Right atrium auricular region (tissue), 2 donors: ENCODE results near the gene MAFG. TPM values are rescaled to one million over a fixed set of nuclear protein-coding genes. Genes with fewer than 3 reads are reported as not detected.
A peak's percentile ranks its signal among the peaks of the same experiment; 100 is the strongest.

Source experiments
- DNase-seq: peaks from one replicate; pipeline ENCODE4 v3.0.0-alpha.2; 2019; ENCODE audit warnings: low spot score
- H3K27ac ChIP-seq, 2 donors: fragments of 200-600 bp; sonication (generic); 1 replicate in 1 of 2; 2 replicates in 1 of 2; pipeline ENCODE4 v1.5.1; 2016 to 2019
- H3K27me3 ChIP-seq, 2 donors: fragments of 200-600 bp; sonication (generic); one replicate each; pipeline versions ENCODE4 v1.5.1 to v1.6.0; 2017 to 2019
- H3K36me3 ChIP-seq: fragments of 200-600 bp; sonication (generic); one replicate; pipeline ENCODE4 v1.5.1; 2016
- H3K4me1 ChIP-seq, 2 donors: fragments of 200-600 bp; sonication (generic); one replicate each; pipeline versions ENCODE4 v1.5.1 to v1.6.0; 2017 to 2019
- H3K4me3 ChIP-seq, 2 donors: fragments of 200-600 bp; sonication (generic); 1 replicate in 1 of 2; 2 replicates in 1 of 2; pipeline ENCODE4 v1.5.1; 2017 to 2019; ENCODE audit warnings: mild to moderate bottlenecking in 1 of 2, moderate library complexity in 1 of 2
- H3K9me3 ChIP-seq, 2 donors: fragments of 200-600 bp; sonication (generic); one replicate each; pipeline ENCODE4 v1.5.1; 2019
- total RNA-seq, 2 donors: library from RNA; depleted of rRNA; stranded (reverse); fragments of >200 nt; gene quantifications; one replicate each; pipeline ENCODE4 v1.1.0, GENCODE V29; 2016
- TF ChIP-seq, protein P1 (sequence below), 2 donors: fragments of 200-600 bp; sonication (generic); IDR thresholded peaks; one replicate each; pipeline ENCODE4 v1.5.1; 2019; ENCODE audit warnings: antibody characterized with exemption in 2 of 2

Gene MAFG
- total RNA-seq, 2 donors from 2014 or later: 21.8 to 26.5 TPM

DNA sequence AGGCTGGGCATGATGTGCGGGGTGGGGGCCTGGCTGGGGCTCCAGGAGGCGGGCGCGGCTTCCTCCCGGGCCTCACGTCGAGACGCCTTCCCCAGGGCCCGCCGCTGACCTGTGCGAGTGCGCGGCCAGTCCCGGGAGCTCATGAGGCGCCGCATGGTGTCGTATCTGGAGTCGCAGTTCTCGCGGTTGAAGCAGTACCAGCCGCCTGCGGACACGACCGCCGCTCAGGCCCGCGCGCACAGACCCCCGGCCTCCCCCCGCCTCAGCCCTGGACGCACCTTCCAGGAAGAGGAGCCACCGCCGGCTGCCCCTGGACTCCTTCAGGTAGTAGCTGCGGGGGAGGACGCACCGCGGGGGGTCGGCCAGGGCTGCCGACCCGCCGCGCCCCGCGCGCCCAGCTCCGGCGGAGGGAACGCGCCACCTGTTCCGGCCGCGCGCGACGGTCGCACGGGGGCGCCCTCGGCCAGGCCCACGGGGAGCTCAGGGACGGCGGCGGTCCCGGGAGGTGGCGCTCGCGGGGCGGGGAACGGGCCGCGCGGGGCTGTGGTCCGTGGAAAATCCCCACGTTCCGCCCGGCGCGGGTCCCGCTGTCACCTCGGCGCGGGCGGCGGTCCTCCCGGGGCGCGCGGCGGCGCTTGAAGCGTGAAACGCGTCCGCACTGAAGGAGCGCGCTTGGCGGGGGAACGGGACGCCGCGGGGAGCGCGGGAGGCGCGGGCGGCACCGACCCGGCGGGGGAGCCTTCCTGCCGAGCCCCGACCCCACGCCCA, 32.0 kb upstream of the MAFG start:
- Histone ChIP-seq H3K4me3 (peak overlapping the region; percentile 21 to 49), H3K36me3 (no peaks in the 10 kb centered on the region), H3K27ac (no peak overlapping the region), H3K9me3 (no peaks in the 10 kb centered on the region), H3K4me1 (peaks cover 0 to 23% of the 10 kb centered on the region in 2 donors), H3K27me3 (peaks cover 11 to 34% of the 10 kb centered on the region in 2 donors)
- DNase-seq: no peak
- TF ChIP-seq, protein P1, sequence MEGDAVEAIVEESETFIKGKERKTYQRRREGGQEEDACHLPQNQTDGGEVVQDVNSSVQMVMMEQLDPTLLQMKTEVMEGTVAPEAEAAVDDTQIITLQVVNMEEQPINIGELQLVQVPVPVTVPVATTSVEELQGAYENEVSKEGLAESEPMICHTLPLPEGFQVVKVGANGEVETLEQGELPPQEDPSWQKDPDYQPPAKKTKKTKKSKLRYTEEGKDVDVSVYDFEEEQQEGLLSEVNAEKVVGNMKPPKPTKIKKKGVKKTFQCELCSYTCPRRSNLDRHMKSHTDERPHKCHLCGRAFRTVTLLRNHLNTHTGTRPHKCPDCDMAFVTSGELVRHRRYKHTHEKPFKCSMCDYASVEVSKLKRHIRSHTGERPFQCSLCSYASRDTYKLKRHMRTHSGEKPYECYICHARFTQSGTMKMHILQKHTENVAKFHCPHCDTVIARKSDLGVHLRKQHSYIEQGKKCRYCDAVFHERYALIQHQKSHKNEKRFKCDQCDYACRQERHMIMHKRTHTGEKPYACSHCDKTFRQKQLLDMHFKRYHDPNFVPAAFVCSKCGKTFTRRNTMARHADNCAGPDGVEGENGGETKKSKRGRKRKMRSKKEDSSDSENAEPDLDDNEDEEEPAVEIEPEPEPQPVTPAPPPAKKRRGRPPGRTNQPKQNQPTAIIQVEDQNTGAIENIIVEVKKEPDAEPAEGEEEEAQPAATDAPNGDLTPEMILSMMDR (IDR thresholded peaks at IDR 0.05): peak; percentile 83 to 89

DNA sequence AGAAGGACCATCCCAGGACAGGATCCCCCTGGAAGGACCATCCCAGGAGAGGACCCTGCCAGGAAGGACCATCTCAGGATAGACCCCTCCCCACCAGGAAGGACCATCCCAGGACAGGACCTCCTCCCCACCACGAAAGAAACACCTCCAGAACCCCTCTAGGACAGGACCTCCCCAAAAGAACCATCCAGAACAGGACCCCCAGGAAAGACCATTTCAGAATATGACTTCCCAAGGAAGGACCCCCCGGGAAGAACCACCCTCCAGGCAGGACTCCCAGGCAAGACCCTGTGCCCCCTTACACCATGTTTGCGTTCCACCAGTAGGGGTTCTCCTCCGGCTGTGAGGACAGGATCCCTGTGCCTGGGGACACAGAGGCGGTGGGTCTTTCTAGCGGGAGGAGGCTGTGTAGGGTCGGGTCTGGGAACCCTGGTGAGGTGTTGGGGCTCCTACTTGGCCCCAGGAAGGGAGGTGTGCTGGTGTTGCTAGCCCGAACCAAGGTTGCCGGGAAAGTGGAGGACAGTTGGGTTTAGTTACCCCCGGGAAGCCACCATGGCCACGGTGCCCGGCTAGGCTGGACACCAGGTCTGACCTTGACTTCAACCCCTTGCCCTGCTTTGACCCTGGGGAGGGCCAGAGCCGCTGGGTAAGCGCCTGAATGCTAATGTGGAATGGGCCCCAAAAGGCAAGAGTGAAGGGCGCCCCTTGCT, 31.3 kb upstream of the MAFG start:
- no peak overlapping the region for H3K27ac ChIP-seq

DNA sequence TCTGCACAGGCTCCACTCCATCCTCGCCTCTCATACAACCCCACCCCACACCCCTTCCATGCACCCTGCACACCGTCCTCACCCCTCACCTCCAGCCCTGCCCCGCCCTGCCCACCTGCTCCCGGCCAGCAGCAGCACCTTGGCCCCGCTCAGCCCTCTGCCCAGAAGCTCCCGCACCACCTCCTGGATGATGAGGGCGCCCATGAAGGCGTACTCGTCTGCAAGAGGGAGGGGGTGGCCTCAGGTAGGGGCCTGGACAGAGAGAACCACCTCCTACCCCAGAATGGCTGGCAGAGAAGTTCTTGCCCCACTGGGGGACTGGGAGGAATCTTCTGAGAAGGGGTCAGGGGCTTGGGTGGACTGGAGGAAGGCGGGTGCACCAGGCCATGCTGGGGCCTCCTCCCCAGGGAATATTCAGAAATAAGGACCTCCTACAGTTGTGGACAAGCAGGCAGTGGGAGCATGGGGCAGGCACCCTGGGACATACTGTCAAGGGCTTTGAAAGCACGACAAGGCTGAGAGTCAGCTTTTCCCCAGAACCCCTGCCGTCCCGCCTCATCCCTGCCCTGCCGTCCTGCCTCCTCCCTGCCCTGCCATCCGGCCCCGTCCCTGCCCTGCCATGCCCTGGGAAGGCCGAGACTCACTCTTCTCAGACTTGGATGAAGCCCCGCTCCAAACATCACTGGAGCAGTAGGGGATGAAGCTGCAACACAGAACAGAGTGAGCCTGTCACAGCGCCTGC, 30.3 kb upstream of the MAFG start:
- Histone ChIP-seq H3K9me3 (no peaks in the 10 kb centered on the region), H3K4me3 (no peak overlapping the region), H3K4me1 (peaks cover 0 to 23% of the 10 kb centered on the region in 2 donors), H3K27me3 (peaks cover 11 to 34% of the 10 kb centered on the region in 2 donors), H3K27ac (no peak overlapping the region), H3K36me3 (no peaks in the 10 kb centered on the region)
- TF ChIP-seq, protein P1 (IDR thresholded peaks at IDR 0.05): no peak
- DNase-seq: no peak

More for the DNA sequence above, 31.3 kb upstream of the MAFG start:
- DNase-seq: no peak
- no peaks in the 10 kb centered on the region for H3K9me3 ChIP-seq
- no peak overlapping the region for H3K4me3 ChIP-seq
- TF ChIP-seq, protein P1 (IDR thresholded peaks at IDR 0.05): no peak
- peaks cover 11 to 34% of the 10 kb centered on the region in 2 donors for H3K27me3 ChIP-seq
- H3K36me3 ChIP-seq: no peaks in the 10 kb centered on the region
- H3K4me1 ChIP-seq: peaks cover 0 to 23% of the 10 kb centered on the region in 2 donors

DNA sequence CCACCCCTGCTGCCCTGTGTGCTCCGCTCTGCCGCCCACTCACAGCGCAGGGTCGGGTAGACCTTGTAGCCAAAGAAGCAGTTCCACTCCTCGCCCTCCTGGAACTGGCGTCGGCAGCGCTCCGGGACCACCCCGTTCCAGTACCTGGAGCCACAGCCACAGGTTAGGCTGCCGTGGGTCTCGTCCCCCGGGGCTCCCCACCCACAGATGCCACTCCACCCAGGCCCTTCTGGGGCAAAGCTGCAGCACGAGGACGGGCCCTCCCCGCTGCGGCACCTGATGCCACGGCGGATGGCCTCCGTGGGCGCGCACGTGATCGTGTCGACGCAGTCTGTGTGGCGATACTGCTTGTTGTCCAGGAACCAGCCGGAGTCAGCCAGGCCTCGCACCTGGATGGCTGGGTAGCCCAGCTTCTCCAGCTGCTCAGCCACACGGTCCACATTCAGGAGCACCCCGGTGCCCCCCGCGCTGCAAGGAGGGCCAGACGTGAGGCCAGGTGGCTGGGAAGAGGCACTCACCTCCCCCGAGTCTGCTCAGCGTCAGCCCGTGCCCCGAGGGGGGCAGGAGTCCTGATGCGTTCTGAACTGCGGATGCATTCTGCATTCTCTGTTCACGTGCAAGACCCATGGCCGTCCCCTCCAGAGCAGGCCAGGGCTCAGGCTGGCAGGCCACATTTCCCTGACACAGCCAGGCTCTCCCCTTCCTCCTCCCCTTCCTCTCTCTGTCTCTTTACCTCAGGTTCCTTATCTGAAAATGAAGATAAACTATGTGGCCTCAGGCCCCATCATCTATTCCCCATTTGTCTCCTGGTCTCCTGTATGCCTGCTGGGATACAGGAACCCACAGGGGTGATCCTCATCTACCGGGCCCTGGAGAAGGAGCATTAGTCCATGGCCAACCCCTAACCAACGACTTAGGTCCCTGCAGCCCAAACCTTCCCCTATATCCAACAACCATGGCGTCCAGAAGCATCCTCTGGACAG, 29.4 kb upstream of the MAFG start:
- H3K36me3 ChIP-seq: no peaks in the 10 kb centered on the region
- peaks cover 0 to 20% of the 10 kb centered on the region in 2 donors for H3K4me1 ChIP-seq
- H3K27me3 ChIP-seq: peaks cover 6 to 27% of the 10 kb centered on the region in 2 donors
- DNase-seq: no peak
- H3K27ac ChIP-seq: no peak overlapping the region
- H3K9me3 ChIP-seq: no peaks in the 10 kb centered on the region
- H3K4me3 ChIP-seq: no peak overlapping the region
- TF ChIP-seq, protein P1 (IDR thresholded peaks at IDR 0.05): no peak
